GM06990 (cell line): ENCODE results near the gene MAST2.

Experiments used
- DNase-seq: peaks from one replicate; pipeline ENCODE4 v3.0.0-alpha.2; 2011; ENCODE audit not compliant: insufficient read length; ENCODE audit errors: extremely low read depth
- H3K27me3 ChIP-seq: replicated peaks from 2 replicates; pipeline ENCODE4 v1.6.0; 2011; ENCODE audit warnings: low read length; ENCODE audit not compliant: control insufficient read depth, insufficient read depth
- H3K36me3 ChIP-seq: 2 replicates; pipeline ENCODE4 v1.5.1; 2011; ENCODE audit warnings: low read length; ENCODE audit not compliant: control insufficient read depth, insufficient read depth
- H3K4me3 ChIP-seq: replicated peaks from 2 replicates; pipeline ENCODE4 v1.5.1; 2011; ENCODE audit warnings: low read depth, mild to moderate bottlenecking, control low read depth, low read length
- TF ChIP-seq, protein P1 (sequence below): IDR thresholded peaks from 2 replicates; pipeline ENCODE4 v1.5.1; 2011; ENCODE audit warnings: low read length, control low read depth, mild to moderate bottlenecking, inconsistent platforms; ENCODE audit not compliant: insufficient read depth, poor library complexity, severe bottlenecking

Gene MAST2

DNA sequence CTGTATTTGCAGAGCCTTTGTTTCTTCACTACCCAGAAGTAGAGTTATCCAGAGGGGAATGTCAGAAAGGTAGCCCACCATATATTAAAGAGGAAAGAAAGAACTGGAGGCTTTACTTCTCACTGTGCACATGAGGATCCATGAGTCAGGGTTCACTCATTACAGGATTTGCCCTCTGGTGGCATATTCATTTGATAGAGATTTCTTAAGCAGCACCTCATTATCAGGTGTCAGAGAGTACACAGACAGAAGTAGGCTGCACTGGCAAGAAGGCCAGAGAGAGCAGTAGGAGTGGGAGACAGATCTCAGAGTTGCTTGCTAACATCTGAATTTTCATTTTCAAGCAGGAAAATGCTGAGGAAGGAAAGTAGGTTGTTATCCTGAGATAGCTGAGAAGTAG is 205.2 kb downstream of the MAST2 start:
- H3K27me3 ChIP-seq, result no peaks in the 10 kb centered on the region
- TF ChIP-seq, protein P1, sequence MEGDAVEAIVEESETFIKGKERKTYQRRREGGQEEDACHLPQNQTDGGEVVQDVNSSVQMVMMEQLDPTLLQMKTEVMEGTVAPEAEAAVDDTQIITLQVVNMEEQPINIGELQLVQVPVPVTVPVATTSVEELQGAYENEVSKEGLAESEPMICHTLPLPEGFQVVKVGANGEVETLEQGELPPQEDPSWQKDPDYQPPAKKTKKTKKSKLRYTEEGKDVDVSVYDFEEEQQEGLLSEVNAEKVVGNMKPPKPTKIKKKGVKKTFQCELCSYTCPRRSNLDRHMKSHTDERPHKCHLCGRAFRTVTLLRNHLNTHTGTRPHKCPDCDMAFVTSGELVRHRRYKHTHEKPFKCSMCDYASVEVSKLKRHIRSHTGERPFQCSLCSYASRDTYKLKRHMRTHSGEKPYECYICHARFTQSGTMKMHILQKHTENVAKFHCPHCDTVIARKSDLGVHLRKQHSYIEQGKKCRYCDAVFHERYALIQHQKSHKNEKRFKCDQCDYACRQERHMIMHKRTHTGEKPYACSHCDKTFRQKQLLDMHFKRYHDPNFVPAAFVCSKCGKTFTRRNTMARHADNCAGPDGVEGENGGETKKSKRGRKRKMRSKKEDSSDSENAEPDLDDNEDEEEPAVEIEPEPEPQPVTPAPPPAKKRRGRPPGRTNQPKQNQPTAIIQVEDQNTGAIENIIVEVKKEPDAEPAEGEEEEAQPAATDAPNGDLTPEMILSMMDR, result no peak
- H3K4me3 ChIP-seq, result no peak overlapping the region
- DNase-seq, result no peak
- H3K36me3 ChIP-seq, result peaks cover 8% of the 10 kb centered on the region

DNA sequence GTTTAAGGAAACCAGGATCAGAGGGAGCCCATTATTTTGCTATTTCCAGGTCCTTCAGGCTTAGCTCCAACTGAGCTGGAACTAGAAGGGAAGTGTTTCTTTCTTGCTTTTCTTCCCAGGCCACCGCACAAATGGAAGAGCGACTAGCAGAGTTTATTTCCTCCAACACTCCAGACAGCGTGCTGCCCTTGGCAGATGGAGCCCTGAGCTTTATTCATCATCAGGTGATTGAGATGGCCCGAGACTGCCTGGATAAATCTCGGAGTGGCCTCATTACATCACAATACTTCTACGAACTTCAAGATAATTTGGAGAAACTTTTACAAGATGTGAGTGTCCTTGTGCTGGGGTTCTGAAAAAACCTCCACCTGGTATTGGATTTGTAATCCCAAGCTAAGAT is 207.2 kb downstream of the MAST2 start:
- DNase-seq, result no peak
- TF ChIP-seq, protein P1, result no peak
- Histone ChIP-seq H3K4me3 (no peak overlapping the region), H3K36me3 (peaks cover 8% of the 10 kb centered on the region), H3K27me3 (no peaks in the 10 kb centered on the region)

DNA sequence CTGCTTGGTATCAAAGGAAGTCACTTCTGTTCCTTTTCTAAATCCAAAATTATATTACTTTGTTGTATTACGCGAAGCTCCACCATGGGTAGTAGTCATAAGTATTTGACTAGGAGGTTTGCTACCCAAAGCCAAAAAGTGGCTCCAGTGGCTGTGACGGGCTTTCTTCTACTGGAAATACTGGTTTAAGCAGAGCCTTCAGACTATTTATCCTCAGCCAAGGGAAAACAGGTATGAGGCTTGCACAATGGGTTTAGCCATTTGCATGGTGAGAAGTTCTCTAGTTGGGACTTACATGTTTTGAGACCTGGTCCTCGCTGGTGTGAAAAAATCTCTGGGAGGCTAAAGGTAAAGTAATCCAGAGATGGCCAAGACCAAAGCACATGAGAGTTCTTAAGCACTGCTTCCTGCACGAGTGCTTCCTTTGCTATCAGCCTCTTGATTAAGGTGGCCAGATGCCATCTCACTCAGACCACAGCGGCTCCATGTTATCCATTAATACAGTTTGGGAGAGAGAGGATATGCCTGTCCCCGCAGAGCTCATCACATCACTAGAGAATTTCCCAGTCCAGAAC is 207.8 kb downstream of the MAST2 start:
- TF ChIP-seq, protein P1, result no peak
- H3K4me3 ChIP-seq, result no peak overlapping the region
- no peaks in the 10 kb centered on the region for H3K27me3 ChIP-seq
- H3K36me3 ChIP-seq, result peaks cover 8% of the 10 kb centered on the region
- DNase-seq, result no peak

DNA sequence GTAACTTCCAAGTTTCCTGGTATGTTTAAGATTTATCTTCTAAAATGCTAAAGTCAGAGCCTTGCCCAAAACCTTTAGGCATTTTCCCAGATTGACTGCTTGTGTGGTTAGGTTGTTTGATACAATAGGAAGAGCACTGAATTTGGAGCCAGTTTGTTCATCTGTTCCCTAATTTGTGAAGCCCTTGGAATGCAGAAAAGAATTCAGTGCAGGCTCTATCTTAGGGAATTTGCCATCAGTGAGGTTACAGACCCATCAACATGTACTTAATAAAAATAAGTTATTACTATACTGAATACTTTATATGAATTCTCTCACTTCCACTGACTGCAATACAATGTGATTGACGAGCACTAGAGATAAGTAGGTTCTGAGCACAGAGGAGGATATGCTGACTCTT is 208.8 kb downstream of the MAST2 start:
- H3K4me3 ChIP-seq, result no peak overlapping the region
- no peak for DNase-seq
- no peaks in the 10 kb centered on the region for H3K27me3 ChIP-seq
- TF ChIP-seq, protein P1, result no peak
- H3K36me3 ChIP-seq, result peaks cover 8% of the 10 kb centered on the region

DNA sequence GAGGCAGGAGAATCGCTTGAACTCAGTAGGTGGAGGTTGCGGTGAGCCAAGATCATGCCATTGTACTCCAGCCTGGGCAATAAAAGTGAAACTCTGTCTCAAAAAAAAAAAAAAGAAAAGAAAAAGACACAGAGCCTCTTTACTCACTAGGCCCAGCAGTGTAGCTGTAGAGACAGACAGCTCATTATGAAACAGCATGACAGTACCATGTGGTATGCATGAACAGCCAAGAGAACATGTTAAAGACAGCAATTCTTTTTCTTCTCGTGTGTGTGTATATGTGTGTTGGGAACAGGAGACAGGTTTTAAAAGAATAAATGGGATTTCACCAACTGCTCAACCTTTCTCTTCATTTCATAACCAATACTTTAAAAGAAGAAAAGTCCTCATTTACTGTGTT is 210.2 kb downstream of the MAST2 start:
- TF ChIP-seq, protein P1, result no peak
- Histone ChIP-seq H3K36me3 (peaks cover 8% of the 10 kb centered on the region), H3K27me3 (no peaks in the 10 kb centered on the region), H3K4me3 (no peak overlapping the region)
- DNase-seq, result no peak
